ENCODE measurements around the gene PRSS37.

GRCh38 chr7:141866974-141867373 lies 25.7 kb upstream of the PRSS37 start:
- TF ChIP-seq CTCF (IDR thresholded peaks at IDR 0.05) (no peak), EZH2 (IDR thresholded peaks at IDR 0.05; ENCODE audit: borderline replicate concordance, insufficient read depth, low read depth, low read length, poor library complexity, severe bottlenecking) (no peak)

All from B cell (primary cell).